GM20000 (cell line): Measurements from ENCODE around the gene TNRC6A.

Source experiments
- DNase-seq: peaks from one replicate; pipeline ENCODE4 v3.0.0; 2012; ENCODE audit warnings: low spot score
- TF ChIP-seq, protein P1 (sequence below): IDR thresholded peaks from 2 replicates; pipeline ENCODE4 v1.5.1; 2012; ENCODE audit warnings: mild to moderate bottlenecking, control low read depth; ENCODE audit errors: extremely low read depth, missing control alignments

Gene TNRC6A

DNA sequence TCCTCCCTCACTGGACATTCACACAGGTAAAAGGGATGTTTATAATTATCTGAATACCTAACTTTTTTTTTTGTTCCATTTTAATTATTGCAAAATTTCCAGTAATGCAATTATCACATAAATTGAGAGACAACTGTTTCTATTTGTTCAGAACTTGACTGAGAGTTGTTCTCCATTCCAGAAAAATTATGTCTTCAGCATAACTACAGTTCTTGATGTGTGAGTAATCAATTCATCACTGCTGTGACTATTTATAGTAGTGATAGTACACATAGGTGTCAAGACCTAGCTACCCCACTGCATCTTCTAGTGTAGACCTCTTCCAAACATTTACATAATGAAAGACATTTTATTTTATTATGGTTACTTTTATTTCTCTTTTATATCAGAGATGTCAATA, 5.8 kb upstream of the TNRC6A start:
- TF ChIP-seq, protein P1, sequence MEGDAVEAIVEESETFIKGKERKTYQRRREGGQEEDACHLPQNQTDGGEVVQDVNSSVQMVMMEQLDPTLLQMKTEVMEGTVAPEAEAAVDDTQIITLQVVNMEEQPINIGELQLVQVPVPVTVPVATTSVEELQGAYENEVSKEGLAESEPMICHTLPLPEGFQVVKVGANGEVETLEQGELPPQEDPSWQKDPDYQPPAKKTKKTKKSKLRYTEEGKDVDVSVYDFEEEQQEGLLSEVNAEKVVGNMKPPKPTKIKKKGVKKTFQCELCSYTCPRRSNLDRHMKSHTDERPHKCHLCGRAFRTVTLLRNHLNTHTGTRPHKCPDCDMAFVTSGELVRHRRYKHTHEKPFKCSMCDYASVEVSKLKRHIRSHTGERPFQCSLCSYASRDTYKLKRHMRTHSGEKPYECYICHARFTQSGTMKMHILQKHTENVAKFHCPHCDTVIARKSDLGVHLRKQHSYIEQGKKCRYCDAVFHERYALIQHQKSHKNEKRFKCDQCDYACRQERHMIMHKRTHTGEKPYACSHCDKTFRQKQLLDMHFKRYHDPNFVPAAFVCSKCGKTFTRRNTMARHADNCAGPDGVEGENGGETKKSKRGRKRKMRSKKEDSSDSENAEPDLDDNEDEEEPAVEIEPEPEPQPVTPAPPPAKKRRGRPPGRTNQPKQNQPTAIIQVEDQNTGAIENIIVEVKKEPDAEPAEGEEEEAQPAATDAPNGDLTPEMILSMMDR, result no peak

DNA sequence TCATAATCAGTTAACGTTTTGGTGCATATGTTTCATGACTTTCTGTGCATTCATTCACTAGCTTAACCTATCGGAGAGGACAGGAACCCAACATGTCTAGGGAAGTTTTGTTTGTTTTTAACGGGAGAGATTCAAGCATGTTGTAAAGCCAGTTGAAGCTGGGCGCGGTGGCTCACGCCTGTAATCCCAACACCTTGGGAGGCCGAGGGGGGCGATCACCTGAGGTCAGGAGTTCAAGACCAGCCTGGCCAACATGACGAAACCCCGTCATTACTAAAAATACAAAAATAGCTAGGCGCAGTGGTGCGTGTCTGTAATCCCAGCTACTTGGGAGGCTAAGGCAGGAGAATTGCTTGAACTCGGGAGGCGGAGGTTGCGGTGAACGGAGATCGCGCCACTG, 1.4 kb upstream of the TNRC6A start:
- TF ChIP-seq, protein P1, result no peak
- no peak for DNase-seq

More for the DNA sequence above, 5.8 kb upstream of the TNRC6A start:
- DNase-seq, result no peak

DNA sequence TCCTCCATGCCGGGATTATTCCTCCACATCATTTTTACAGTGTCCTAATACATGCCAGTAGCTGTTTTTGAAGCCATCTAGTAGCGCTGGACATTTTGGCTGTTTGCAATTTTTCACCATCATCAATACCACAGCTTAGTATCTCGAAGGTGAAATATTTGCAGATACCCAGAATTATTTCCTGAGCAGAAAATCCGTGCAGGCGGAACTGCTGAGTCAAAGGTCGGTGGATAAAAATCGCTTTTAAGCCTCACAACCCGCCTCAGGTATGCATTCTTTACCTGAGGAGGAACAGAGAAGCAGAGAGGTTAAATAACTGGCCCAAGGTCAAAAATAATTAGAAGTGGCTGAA, 584 bp upstream of the TNRC6A start:
- peak; percentile 14 for DNase-seq
- TF ChIP-seq, protein P1, result no peak

DNA sequence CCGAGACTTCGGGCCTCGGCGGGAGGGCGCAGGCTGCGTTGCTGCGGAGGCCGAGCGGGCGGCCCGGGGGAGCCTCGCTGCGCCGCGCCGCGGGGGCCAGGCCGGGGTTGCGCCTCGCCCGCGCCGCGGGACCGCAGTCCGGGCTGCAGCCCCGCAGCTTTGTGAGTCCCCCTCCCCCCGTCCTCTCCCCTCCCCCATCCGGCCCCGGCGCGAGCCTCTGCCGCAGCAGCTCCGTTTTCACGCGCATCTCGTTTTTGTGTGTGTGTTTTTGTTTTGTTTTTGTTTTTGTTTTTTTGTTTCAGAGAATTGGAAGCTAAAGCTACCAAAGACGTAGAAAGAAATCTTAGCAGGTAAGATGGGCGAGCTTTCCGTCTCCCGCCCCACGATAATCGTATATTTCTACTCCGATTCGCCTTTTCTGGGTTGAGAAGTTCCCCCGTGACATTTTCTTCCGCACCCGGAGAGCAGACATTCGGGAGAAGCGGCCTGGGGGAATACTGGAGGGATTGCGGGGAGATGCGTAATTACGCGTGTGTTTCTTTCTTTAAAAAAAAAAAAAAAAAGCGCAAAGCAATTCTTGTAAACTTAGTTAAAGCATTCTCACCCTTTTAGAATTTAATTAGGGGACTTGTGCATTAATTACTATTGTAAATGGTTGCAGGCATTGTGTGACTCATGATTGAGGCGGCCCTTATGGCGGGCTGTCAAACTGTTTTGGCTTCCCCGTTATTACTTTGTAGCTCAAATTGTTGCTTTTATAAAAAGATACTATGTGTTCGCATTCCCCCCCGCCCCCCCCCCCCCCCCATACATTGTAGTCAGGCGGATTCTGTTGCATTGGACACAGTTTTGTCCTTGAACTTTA, 732 bp downstream of the TNRC6A start:
- peak; percentile 27 for DNase-seq
- TF ChIP-seq, protein P1, result no peak

DNA sequence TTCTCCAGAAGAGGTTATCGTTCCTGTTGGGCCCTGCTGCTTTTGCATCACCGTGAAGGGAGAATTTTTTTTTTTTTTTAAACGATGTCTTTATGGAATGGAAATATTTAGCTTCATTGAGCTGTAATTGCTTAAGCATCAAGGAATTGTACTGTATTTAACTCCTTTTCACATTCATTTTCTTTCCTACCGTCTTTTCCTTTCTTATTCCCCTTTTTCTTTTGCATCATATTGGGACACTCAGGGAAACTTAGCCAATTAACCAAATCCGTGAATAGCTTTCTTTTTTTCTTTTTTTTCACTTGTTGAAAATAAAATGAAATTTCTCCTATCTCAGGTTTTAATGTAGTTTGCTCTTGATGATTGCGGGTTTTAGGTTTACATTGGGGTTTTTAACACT, 1.5 kb downstream of the TNRC6A start:
- TF ChIP-seq, protein P1, result no peak
- no peak for DNase-seq

DNA sequence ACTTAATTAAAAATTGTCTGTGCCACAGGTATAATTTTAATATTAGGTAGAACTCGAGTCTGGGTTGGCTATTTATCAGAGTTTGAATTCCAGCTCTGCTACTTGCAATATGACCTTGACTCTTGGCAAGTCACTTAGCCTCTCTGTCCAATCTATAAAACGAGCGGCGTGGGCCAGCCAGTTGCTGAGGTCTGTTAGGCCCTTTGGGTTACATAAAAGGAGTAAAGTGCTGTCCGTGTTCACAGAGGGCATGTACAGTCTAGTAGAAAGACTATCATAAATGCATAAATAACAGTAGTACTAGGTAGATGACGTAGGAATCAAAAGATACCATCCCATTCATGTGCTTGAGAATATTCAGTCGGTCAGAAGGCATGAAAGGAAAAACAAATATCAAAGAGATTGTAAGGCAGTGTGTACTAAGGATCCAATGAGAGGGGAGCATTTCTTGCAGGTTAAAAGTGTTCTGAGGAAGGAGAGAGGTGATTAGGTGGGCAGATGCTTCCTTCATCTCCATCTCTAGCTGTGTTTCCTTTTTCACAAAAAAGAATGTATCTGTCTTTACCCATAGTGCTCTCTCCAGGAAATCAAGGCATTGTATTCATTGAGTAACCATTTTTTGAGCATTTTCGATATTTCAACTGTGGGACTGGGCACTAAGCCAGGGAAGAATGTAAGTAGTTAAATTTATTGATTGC, 2.4 kb downstream of the TNRC6A start:
- no peak for DNase-seq
- TF ChIP-seq, protein P1, result no peak

DNA sequence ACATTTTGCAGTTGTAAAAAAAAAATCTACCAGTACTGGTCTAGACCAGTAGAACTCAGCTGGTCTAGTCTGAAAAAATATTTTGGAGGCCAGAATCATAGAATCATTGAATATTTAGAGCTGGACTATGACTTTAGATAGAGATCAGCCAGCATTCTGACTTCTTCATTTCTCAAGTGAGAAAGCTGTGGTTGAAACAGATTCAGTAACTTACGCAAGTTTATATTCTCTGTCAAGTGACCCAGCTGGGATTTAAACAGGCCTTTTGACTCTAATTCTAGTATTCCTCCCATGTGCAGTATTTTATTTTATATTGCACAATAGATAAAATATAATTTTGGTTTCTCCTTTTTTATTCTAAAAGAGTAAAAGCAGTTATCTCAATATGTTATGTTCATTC, 4.9 kb downstream of the TNRC6A start:
- DNase-seq, result peak; percentile 36
- TF ChIP-seq, protein P1, result no peak
